Spinal cord (tissue), 10 donors: ENCODE results near the gene GPC6. TPM values are rescaled to one million over a fixed set of nuclear protein-coding genes. Genes with fewer than 3 reads are reported as not detected.

ENCODE experiments used
- DNase-seq, 6 donors: peaks; one replicate each; pipeline versions ENCODE4 v3.0.0 to v3.0.0-alpha.2; 2013 to 2015; ENCODE audit warnings: low spot score in 6 of 6, low read depth in 4 of 6
- H3K27ac ChIP-seq: one replicate; pipeline ENCODE4 v1.5.1; 2013; ENCODE audit warnings: low read depth, low read length, control low read depth
- H3K27me3 ChIP-seq: one replicate; pipeline ENCODE4 v1.6.1; 2013; ENCODE audit warnings: low read length; ENCODE audit not compliant: control insufficient read depth, insufficient read depth
- H3K36me3 ChIP-seq: one replicate; pipeline ENCODE4 v1.6.1; 2013; ENCODE audit warnings: low read length; ENCODE audit not compliant: control insufficient read depth, insufficient read depth
- H3K4me1 ChIP-seq: one replicate; pipeline ENCODE4 v1.6.1; 2013; ENCODE audit warnings: low read length; ENCODE audit not compliant: control insufficient read depth, insufficient read depth
- H3K4me3 ChIP-seq: one replicate; pipeline ENCODE4 v1.5.1; 2013; ENCODE audit warnings: low read depth, low read length, control low read depth
- H3K9me3 ChIP-seq: one replicate; pipeline ENCODE4 v1.6.1; 2013; ENCODE audit warnings: low read length; ENCODE audit not compliant: control insufficient read depth, insufficient read depth
- WGBS: methylation state at CpG from one replicate; pipeline ENCODE4 v1.1.5; 2013; ENCODE audit warnings: missing lambda C conversion rate; ENCODE audit not compliant: insufficient coverage; 5-methylcytosine and 5-hydroxymethylcytosine counted together
- polyA plus RNA-seq, 2 donors: library from polyadenylated mRNA; unstranded; fragments of 120-200 nt; gene quantifications; one replicate each; pipeline ENCODE4 v1.2.1, GENCODE V29; 2013; ENCODE audit not compliant: insufficient read length in 2 of 2
- total RNA-seq, 2 donors: library from RNA; depleted of rRNA in 1 of 2; stranded (reverse); fragments of 120-200 nt in 1 of 2; fragments of >200 nt in 1 of 2; gene quantifications; one replicate each; pipeline versions ENCODE4 v1.2.3 to v1.2.4, GENCODE V29; 2013 to 2014
- donor health status: healthy.

The GPC6 gene
- total and polyA plus RNA-seq, 4 donors = 19.8 to 109 (median 46.0) TPM

DNA sequence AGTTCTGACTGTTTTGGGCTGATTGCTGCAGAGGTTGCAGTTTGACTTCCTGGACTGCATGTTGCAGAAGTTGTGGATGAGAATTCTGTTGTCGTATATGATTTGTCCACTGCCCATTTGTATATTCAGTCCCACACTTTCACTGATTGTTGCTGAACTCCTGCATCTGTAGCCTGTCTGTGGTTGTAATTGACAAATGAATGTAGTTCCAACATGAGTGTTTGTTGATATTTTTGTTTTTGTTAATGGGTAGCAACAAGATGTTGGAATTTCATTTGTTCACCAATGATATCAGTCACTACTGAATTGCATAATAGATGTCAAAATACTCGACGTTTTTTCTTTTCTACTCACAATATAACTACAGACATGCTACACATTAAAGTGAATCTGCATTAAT lies 719.0 kb downstream of the GPC6 start:
- Histone ChIP-seq H3K9me3 (no peaks in the 10 kb centered on the region), H3K27me3 (no peaks in the 10 kb centered on the region), H3K36me3 (no peaks in the 10 kb centered on the region), H3K4me3 (no peak overlapping the region), H3K4me1 (no peaks in the 10 kb centered on the region), H3K27ac (no peak overlapping the region)
- WGBS = no CpG with 5 or more reads among the region's 3 CpGs
- DNase-seq = no peak

GRCh38 chr13:93946994-93947393 lies 720.4 kb downstream of the GPC6 start:
- no peak overlapping the region for H3K27ac ChIP-seq
- no peaks in the 10 kb centered on the region for H3K9me3 ChIP-seq
- no peaks in the 10 kb centered on the region for H3K36me3 ChIP-seq
- H3K4me1 ChIP-seq = no peaks in the 10 kb centered on the region
- no peak for DNase-seq
- H3K4me3 ChIP-seq = no peak overlapping the region
- 75% methylated on average over 2 of the region's 3 CpGs for WGBS
- no peaks in the 10 kb centered on the region for H3K27me3 ChIP-seq

GRCh38 chr13:93947651-93948050 lies 721.0 kb downstream of the GPC6 start:
- no peaks in the 10 kb centered on the region for H3K27me3 ChIP-seq
- no peak for DNase-seq
- H3K4me1 ChIP-seq = no peaks in the 10 kb centered on the region
- no peak overlapping the region for H3K4me3 ChIP-seq
- no peaks in the 10 kb centered on the region for H3K36me3 ChIP-seq
- no peak overlapping the region for H3K27ac ChIP-seq
- H3K9me3 ChIP-seq = no peaks in the 10 kb centered on the region
- WGBS = no CpG with 5 or more reads among the region's 5 CpGs

DNA sequence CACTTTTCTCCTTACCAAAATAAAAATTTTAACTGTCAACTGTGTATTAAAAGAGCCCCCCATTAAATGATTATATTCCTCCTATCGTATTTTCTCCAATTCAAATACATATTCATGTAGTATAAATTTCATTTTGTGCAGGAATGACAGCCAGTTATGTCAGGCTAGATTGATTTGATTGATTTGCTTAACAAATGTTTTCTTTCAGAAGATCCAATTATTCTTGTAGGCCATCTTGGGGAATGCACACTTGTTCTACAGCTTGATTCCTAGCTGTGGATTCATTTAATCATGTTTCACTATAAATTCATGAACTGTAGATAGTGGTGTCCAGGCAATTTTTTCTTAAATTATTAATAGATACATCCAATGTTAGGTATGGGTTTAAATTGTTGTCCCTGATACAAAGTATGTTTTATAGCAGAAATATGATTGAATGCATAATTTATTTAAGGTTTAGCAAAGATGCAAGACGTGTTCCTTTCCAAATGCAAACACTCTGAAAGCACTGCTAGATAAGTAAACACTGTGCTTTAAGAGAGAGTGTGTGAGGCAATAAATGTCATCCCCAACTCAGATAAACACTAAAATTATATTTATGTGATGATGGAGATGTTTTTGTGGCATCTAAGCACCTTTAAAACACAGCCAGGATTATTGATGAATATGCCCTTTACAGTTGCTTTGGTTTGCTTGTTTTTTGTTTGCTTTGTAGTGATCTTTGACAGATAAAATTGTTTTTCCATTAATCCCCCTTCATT lies 721.7 kb downstream of the GPC6 start:
- no peaks in the 10 kb centered on the region for H3K36me3 ChIP-seq
- H3K27me3 ChIP-seq = no peaks in the 10 kb centered on the region
- no peaks in the 10 kb centered on the region for H3K9me3 ChIP-seq
- H3K27ac ChIP-seq = no peak overlapping the region
- H3K4me1 ChIP-seq = no peaks in the 10 kb centered on the region
- no CpG with 5 or more reads among the region's 2 CpGs for WGBS
- no peak overlapping the region for H3K4me3 ChIP-seq
- peak in 2 of 6 donors; percentile 24 to 28 for DNase-seq

GRCh38 chr13:93951108-93951507 lies 724.5 kb downstream of the GPC6 start:
- H3K27ac ChIP-seq = no peak overlapping the region
- H3K4me3 ChIP-seq = no peak overlapping the region
- H3K9me3 ChIP-seq = no peaks in the 10 kb centered on the region
- H3K36me3 ChIP-seq = no peaks in the 10 kb centered on the region
- H3K27me3 ChIP-seq = no peaks in the 10 kb centered on the region
- peak in 1 of 6 donors; percentile 44 for DNase-seq
- H3K4me1 ChIP-seq = no peaks in the 10 kb centered on the region

DNA sequence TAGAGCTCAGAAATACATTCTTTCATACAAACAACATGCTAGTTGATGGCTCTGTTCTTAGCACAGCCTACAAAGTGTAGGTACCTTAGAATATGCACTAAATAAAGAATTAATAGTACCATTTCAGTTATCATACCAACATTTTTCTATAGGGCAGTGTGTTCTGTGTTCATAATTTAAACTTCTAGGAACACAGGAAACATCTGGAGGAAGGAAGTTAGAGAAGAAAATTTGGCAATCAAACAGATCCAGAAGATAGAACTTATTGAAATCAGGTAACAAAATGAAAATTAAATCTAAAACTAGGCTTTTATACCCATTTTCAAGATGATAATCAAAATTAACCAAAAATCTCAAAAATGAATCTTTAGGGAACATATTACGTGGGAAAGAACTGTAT lies 725.3 kb downstream of the GPC6 start:
- H3K27me3 ChIP-seq = no peaks in the 10 kb centered on the region

DNA sequence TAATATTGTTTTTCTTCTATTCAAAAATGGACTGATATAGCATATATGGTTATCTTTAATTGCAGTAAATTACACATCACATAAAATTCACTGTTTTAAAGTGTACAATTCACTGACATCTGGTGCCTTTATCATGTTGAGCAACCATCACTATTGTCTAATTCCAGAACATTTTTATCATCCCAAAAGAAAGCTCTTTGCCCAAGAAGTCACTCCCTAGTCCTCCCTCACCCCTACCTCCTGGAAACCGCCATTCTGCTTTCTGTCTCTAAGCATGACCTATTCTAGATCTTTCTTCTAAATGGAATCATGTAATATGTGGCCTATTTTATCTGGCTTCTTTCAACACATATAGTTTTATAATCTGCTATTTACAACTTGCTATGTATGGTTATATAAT lies 727.2 kb downstream of the GPC6 start:
- Histone ChIP-seq H3K27me3 (no peaks in the 10 kb centered on the region), H3K9me3 (peaks cover 2% of the 10 kb centered on the region), H3K27ac (no peak overlapping the region), H3K4me1 (no peaks in the 10 kb centered on the region), H3K36me3 (no peaks in the 10 kb centered on the region), H3K4me3 (no peak overlapping the region)
- DNase-seq = no peak
- no CpG with 5 or more reads among the region's 1 CpG for WGBS

More for the DNA sequence above, 725.3 kb downstream of the GPC6 start:
- Histone ChIP-seq H3K4me1 (no peaks in the 10 kb centered on the region), H3K9me3 (no peaks in the 10 kb centered on the region), H3K27ac (no peak overlapping the region), H3K36me3 (no peaks in the 10 kb centered on the region), H3K4me3 (no peak overlapping the region)
- WGBS = no CpG with 5 or more reads among the region's 1 CpG
- no peak for DNase-seq

GRCh38 chr13:93955904-93956303 lies 729.3 kb downstream of the GPC6 start:
- H3K27me3 ChIP-seq = no peaks in the 10 kb centered on the region
- peaks cover 2% of the 10 kb centered on the region for H3K9me3 ChIP-seq
- no peaks in the 10 kb centered on the region for H3K4me1 ChIP-seq
- no peak overlapping the region for H3K27ac ChIP-seq
- no peak overlapping the region for H3K4me3 ChIP-seq
- DNase-seq = no peak
- H3K36me3 ChIP-seq = no peaks in the 10 kb centered on the region

- H3K4me1 ChIP-seq = no peaks in the 10 kb centered on the region
- no peaks in the 10 kb centered on the region for H3K27me3 ChIP-seq
- no peak overlapping the region for H3K27ac ChIP-seq
- no CpG with 5 or more reads among the region's 2 CpGs for WGBS
- peaks cover 2% of the 10 kb centered on the region for H3K9me3 ChIP-seq
- H3K4me3 ChIP-seq = no peak overlapping the region
- H3K36me3 ChIP-seq = no peaks in the 10 kb centered on the region
- DNase-seq = peak in 1 of 6 donors; percentile 20
These were observed 729.8 kb downstream of the GPC6 start for GRCh38 chr13:93956426-93956825.

GRCh38 chr13:93957371-93957770 lies 730.8 kb downstream of the GPC6 start:
- no peaks in the 10 kb centered on the region for H3K4me1 ChIP-seq
- H3K36me3 ChIP-seq = no peaks in the 10 kb centered on the region
- WGBS = no CpG with 5 or more reads among the region's 2 CpGs
- peaks cover 2% of the 10 kb centered on the region for H3K9me3 ChIP-seq
- H3K4me3 ChIP-seq = no peak overlapping the region
- H3K27ac ChIP-seq = no peak overlapping the region
- DNase-seq = no peak
- no peaks in the 10 kb centered on the region for H3K27me3 ChIP-seq
